Measurements from ENCODE around the gene PBRM1. TPM values are rescaled to one million over a fixed set of nuclear protein-coding genes. Genes with fewer than 3 reads are reported as not detected.

The PBRM1 gene
- total RNA-seq, 4 donors from 2014 or later = 60.3 to 335 (median 134) TPM

GRCh38 chr3:52721730-52722008 is 36.0 kb upstream of the PBRM1 start:
- no peak overlapping the region for H3K4me3 ChIP-seq
- in situ Hi-C loops (cut with MboI; ENCODE audit: low pct_ligation_motif_present in 1 of 4, low pct_unique_long_range_greater_than_20kb in 1 of 4, low sequenced_read_pairs in 3 of 4) = no loop called here
- H3K27me3 ChIP-seq = no peaks in the 10 kb centered on the region
- no peaks in the 10 kb centered on the region for H3K9me3 ChIP-seq
- no peak for TF ChIP-seq POLR2A (IDR thresholded peaks at IDR 0.05)
- H3K36me3 ChIP-seq = peaks cover 0 to 5% (median 0%) of the 10 kb centered on the region in 4 donors
- no peak for DNase-seq
- no peak overlapping the region for H3K27ac ChIP-seq
- 100% methylated on average over 1 of the region's 1 CpG; no CpG with 5 or more reads in 1 of the 2 donors for whole genome bisulfite sequencing, 2 donors (ENCODE audit: low coverage in 1 of 2)
- intact Hi-C loops (cut with DNase I; ENCODE audit: low total_unique reads) = no loop called here
- H3K4me1 ChIP-seq = peaks cover 0 to 9% (median 0%) of the 10 kb centered on the region in 4 donors

DNA sequence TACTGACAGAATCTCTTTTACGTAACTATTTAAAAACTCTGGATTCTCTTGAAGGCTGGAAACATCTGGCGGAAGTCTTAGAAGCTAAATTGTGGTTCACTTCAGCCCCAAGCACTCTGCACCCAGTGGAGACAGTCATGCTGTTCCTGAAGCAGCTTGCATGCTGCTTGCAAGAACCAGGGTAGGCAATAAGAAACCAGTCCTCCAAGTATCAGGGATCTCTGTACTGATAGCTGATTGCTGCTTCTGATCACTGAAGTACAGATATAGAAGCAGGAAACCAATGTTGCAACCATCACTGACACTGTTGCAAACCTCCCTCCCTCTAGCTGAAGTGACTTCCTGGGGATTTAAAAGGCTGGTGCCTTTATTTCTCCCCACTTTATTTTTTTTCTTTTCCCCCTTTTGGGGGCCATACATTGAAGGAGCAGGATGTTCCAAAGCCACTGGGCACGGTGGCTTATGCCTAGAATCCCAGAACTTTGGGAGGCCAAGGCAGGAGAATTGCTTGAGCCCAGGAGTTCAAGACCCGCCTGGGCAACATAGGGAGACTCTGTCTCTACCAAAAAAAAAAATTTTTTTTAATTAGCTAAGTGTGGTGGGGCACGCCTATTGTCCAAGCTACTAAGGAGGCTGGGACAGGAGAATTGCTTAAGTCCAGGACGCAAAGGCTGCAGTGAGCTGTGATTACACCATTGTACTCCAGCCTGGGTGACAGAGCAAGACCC is 35.5 kb upstream of the PBRM1 start:
- no peaks in the 10 kb centered on the region for H3K9me3 ChIP-seq
- in situ Hi-C loops (cut with MboI; ENCODE audit: low pct_ligation_motif_present in 1 of 4, low pct_unique_long_range_greater_than_20kb in 1 of 4, low sequenced_read_pairs in 3 of 4) = no loop called here
- DNase-seq = no peak
- TF ChIP-seq POLR2AphosphoS5 (IDR thresholded peaks at IDR 0.05) (no peak), EP300 (IDR thresholded peaks at IDR 0.05; ENCODE audit: low read depth) (no peak)
- TF ChIP-seq, protein P1, sequence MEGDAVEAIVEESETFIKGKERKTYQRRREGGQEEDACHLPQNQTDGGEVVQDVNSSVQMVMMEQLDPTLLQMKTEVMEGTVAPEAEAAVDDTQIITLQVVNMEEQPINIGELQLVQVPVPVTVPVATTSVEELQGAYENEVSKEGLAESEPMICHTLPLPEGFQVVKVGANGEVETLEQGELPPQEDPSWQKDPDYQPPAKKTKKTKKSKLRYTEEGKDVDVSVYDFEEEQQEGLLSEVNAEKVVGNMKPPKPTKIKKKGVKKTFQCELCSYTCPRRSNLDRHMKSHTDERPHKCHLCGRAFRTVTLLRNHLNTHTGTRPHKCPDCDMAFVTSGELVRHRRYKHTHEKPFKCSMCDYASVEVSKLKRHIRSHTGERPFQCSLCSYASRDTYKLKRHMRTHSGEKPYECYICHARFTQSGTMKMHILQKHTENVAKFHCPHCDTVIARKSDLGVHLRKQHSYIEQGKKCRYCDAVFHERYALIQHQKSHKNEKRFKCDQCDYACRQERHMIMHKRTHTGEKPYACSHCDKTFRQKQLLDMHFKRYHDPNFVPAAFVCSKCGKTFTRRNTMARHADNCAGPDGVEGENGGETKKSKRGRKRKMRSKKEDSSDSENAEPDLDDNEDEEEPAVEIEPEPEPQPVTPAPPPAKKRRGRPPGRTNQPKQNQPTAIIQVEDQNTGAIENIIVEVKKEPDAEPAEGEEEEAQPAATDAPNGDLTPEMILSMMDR (IDR thresholded peaks at IDR 0.05) = no peak
- H3K4me3 ChIP-seq = no peak overlapping the region
- H3K27me3 ChIP-seq = no peaks in the 10 kb centered on the region
- H3K36me3 ChIP-seq = peaks cover 0 to 5% (median 0%) of the 10 kb centered on the region in 4 donors
- intact Hi-C loops (cut with DNase I; ENCODE audit: low total_unique reads) = no loop called here
- 63 to 76% methylated on average over 3 to 6 of the region's 6 CpGs for WGBS, 2 donors (ENCODE audit: low coverage in 1 of 2)
- peaks cover 0 to 9% (median 0%) of the 10 kb centered on the region in 4 donors for H3K4me1 ChIP-seq
- peak overlapping the region in 2 of 4 donors; percentile 16 to 22 for H3K27ac ChIP-seq

GRCh38 chr3:52719618-52720017 is 33.9 kb upstream of the PBRM1 start:
- H3K4me3 ChIP-seq = no peak overlapping the region
- H3K36me3 ChIP-seq = peaks cover 0 to 5% (median 0%) of the 10 kb centered on the region in 4 donors
- intact Hi-C loops (cut with DNase I; ENCODE audit: low total_unique reads) = no loop called here
- no peaks in the 10 kb centered on the region for H3K27me3 ChIP-seq
- no peak for DNase-seq
- H3K27ac ChIP-seq = no peak overlapping the region
- TF ChIP-seq EP300 (IDR thresholded peaks at IDR 0.05; ENCODE audit: low read depth) (no peak), POLR2A (IDR thresholded peaks at IDR 0.05) (no peak)
- in situ Hi-C loops (cut with MboI; ENCODE audit: low pct_ligation_motif_present in 1 of 4, low pct_unique_long_range_greater_than_20kb in 1 of 4, low sequenced_read_pairs in 3 of 4) = no loop called here
- H3K4me1 ChIP-seq = peaks cover 0 to 9% (median under 1%) of the 10 kb centered on the region in 4 donors
- H3K9me3 ChIP-seq = no peaks in the 10 kb centered on the region

DNA sequence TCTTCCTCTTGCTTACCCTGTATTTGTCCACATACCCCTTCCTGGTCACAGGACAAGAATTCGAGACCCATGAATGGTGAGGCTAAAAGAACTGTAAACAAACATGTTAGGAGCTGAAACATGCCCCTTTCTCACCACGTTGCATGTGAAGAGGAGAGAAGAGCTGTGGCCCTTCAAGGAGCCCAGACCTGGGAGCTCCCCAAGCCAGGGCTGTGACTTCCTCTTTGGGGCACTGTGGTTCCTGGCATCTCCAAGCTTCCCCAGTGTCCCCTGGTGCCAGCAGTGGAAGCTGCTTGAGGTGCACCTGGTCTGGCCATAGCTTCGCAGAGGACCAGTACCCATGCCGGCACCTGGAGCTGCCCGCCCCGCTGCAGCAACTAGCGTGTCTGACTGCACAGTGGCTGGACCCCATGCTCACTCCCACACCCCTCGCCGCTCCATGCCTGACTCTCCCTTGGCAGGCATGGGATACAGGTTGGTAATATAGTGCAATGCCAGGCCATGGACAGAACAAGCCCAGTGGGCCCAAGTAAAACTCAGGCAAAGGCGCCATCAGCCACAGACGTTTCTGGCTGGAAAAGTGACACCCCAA is 30.1 kb upstream of the PBRM1 start:
- Histone ChIP-seq H3K27ac (no peak overlapping the region), H3K4me1 (peaks cover 0 to 4% (median 2%) of the 10 kb centered on the region in 4 donors), H3K36me3 (peaks cover 0 to 5% (median 0%) of the 10 kb centered on the region in 4 donors), H3K9me3 (no peaks in the 10 kb centered on the region), H3K27me3 (no peaks in the 10 kb centered on the region), H3K4me3 (no peak overlapping the region)
- DNase-seq = no peak
- in situ Hi-C loops (cut with MboI; ENCODE audit: low pct_ligation_motif_present in 1 of 4, low pct_unique_long_range_greater_than_20kb in 1 of 4, low sequenced_read_pairs in 3 of 4) = no loop called here
- WGBS, 2 donors (ENCODE audit: low coverage in 1 of 2) = 80 to 82% methylated on average over 1 to 11 of the region's 11 CpGs
- TF ChIP-seq POLR2A (IDR thresholded peaks at IDR 0.05) (no peak), EP300 (IDR thresholded peaks at IDR 0.05; ENCODE audit: low read depth) (no peak), POLR2AphosphoS5 (IDR thresholded peaks at IDR 0.05) (no peak)
- TF ChIP-seq, protein P1 (IDR thresholded peaks at IDR 0.05) = no peak
- intact Hi-C loops (cut with DNase I; ENCODE audit: low total_unique reads) = no loop called here

DNA sequence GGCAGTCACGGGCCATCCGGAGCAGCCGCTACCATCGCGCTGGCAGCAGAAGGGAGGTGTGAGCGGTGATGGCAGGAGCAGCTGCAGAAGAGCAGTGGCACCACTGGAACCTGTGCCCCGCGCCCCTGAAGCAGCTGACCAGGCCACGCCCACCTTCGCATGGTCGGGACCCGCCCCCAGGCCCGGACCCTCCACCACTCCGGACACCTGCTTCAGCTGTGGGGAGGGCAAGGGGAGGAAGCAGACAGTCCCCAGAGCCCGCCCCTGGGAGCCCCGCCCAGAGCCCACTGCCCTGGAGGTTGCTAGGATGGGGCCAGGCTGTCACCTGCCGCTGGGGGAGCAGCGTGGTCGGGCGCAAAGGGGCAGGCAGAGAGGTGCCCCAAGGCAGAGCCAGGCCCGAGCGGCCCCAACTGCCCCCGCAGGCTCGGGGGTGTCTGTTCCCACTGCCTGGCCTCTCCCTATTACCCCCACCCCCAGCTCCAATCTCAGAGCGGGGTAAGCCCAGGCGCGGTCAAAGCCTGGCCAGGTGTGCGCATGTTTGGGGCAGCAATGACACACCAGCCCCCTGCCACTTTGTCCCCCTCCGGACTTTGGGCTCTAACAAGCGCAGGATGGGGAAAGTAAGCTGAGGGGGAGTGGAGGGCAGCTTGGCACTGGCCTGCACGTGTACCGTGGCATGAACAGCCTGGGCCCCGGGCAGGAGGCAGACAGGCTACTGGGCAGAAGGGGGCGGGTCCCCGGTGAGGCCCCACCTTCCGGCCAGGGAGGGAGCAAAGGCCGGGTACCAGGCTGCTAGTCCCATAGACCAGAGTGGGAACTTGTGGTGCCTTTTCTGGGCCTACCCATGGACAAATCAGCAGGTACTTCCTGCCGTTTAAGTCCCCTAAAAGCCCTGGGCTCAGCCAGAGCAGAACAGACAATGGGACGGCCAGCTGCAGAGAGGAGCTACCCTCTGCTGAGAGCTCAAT is 28.9 kb upstream of the PBRM1 start:
- peak; percentile 63 for DNase-seq
- peak overlapping the region in 2 of 4 donors; percentile 20 to 22 for H3K4me3 ChIP-seq
- 65% methylated on average over 32 of the region's 39 CpGs; no CpG with 5 or more reads in 1 of the 2 donors for WGBS, 2 donors (ENCODE audit: low coverage in 1 of 2)
- no peak overlapping the region for H3K27ac ChIP-seq
- intact Hi-C loops (cut with DNase I; ENCODE audit: low total_unique reads) = no loop called here
- peaks cover 0 to 4% (median 0%) of the 10 kb centered on the region in 4 donors for H3K4me1 ChIP-seq
- peaks cover 0 to 5% (median 0%) of the 10 kb centered on the region in 4 donors for H3K36me3 ChIP-seq
- H3K27me3 ChIP-seq = no peaks in the 10 kb centered on the region
- in situ Hi-C loops (cut with MboI; ENCODE audit: low pct_ligation_motif_present in 1 of 4, low pct_unique_long_range_greater_than_20kb in 1 of 4, low sequenced_read_pairs in 3 of 4) = no loop called here
- H3K9me3 ChIP-seq = no peaks in the 10 kb centered on the region
- no peak for TF ChIP-seq POLR2A (IDR thresholded peaks at IDR 0.05)
- TF ChIP-seq, protein P1 (IDR thresholded peaks at IDR 0.05) = no peak
- TF ChIP-seq POLR2AphosphoS5 (IDR thresholded peaks at IDR 0.05) = no peak
- TF ChIP-seq EP300 (IDR thresholded peaks at IDR 0.05; ENCODE audit: low read depth) = no peak
